Measurements from ENCODE around the gene SYNPO. TPM values are rescaled to one million over a fixed set of nuclear protein-coding genes. Genes with fewer than 3 reads are reported as not detected.

Gene SYNPO
- polyA plus RNA-seq, 3 donors, result 109 to 126 (median 111) TPM

DNA sequence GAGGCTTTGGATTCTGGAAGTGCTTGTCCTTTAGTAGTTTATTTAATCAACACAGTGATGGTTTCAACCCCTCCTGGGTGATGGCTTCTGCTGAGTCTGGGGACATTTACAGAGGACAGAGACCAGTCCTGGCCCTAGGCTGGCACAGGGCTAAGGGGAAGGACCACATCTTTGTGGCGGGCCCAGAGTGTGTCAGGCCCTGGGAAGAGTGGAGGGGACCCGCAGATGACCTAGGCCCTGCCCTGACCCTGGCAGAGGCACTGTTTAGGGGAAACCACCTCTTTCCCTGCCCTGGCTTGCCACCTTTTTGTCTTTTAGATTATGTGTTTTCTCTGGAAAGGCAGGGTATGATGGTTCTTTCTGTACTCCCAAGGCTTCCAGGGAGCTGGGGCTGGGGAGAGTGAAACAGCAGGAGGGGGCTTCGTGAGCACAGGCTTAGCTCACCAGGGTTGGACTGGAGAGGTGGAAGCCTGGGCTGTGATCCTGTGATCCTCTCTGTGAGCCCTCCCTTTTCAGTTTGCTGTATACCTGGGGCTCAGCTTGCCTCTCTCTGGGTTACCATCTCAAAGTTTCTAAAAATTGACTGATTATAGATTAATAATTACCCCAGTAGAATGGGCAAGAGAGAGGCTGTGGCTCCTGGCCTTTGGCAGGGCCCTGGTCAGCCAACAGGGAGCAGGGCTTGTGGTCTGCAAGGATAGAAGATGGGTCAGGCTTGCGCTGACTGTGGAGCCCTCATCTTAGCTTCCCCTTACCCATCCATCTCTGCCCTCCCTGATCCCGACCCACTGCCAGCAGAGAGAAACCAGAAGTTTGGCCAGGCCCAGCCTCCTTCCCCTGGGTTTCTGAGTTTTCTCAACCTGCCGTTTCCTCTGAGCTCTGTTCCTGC is 1.7 kb upstream of the SYNPO start:
- no peak for DNase-seq

DNA sequence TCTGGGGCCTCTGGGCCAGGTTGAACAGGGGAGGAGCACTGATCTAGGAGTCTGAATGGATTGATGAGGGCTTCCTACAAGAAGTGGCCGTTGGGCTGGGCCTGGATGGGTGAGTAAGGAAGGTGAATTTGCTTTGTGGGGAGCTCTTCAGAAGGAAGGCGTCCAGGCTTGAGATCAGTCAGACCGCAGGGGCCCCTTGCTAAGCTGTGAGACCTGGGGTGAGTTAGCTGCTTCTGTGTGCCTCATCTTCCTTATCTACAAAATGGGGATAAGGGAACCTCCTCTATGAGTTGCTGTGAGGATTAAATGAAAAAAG is 1.1 kb upstream of the SYNPO start:
- DNase-seq, result no peak

DNA sequence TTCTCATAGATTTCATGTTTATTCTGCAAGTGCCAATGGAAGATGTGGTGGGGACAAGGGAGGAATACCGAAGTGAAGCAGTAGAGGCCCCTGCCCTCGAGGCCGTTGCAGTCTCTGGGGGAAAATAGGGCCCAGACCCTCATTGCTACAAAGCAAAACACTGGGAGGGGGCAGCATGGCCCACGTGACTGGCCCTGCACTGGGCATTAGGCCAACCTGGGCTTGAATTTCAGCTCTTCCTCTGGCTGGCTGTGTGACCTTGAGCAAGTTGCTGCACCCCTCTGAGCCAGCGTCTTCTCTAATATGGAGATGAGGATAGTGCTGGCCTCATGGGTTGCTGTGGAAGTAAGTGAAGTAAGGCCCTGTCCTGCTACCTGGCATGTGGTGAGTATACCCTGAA is 709 bp upstream of the SYNPO start:
- no peak for DNase-seq

DNA sequence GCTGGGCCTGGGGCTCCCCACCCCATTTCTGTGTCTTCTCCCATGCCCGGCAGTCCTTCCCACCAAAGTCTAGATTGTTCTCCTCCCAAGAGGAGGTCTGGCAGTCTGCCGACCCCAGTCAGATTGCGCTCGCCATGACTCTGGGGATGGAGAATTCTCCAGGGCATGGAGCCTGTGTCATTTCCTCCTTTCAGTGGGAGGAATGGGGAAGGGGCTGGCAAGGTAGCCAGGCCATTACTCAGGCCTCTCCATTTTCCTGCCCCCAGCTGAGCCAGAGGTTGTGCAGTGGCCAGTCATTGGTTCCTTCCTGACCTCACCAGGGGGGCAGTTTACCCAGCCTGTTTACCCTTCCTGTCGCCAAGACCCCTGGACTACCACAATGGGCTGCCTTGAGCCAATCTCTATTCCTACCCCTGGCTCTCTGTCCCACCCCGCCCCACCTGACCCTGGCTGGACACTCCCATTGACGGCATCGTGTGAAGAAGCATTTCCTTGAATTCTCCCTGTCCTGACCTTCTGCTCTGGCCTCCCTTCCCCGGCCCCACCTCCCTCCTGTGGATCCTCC is 628 bp downstream of the SYNPO start:
- DNase-seq, result no peak

DNA sequence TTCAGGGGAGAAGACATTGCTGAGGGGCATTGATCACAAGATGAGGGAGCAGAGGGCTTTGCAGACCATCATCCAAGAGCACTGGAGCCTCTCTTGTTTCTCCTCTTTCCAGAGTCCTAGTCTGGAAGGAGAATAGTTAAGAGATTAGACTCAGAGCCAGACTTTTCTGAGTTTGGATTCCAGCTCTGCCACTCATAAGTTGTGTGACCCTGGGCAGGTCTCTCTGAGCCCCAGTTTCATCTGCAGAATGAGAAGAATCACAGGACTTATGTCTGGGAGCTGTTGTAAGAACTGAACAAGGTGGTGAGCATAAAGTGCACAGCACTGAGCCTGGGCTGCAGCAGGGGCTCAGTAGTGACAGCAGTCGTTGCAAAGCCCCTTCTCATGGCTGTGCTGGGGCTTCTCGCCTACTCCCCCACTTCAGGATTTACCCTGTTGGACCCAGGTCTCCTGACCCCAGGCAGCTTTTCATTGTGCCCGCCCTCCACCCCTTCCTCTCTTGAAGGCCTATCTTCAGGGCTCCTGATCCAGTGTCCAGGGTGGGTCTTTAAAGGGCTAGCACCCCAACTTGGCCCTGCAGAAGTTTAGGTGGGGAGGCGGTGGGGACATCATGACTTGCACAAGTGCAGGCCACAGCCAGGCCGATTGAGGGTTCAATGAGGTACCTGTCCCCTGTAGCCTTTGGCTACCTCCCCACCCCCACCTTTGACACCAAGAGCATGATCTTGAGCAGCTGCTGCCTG is 1.5 kb downstream of the SYNPO start:
- no peak for DNase-seq

DNA sequence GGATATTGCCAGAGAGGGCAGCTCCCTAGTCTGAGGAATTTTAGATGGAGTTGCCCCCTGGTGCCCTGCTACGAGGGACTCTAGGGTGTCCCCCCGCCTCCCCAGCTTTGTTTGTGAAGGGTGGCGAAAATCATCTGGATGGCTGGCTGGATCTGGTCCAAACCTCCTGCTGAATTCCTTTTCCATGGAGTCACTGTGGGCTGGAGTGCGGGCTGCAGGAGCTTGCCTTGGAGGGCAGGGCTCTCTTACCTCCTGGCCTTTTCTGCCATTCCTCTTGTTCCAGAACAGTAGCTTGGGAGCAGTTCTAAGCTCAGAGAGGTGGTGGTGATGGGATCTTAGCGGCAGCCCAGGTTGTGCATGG is 2.1 kb downstream of the SYNPO start:
- peak; percentile 81 for DNase-seq

DNA sequence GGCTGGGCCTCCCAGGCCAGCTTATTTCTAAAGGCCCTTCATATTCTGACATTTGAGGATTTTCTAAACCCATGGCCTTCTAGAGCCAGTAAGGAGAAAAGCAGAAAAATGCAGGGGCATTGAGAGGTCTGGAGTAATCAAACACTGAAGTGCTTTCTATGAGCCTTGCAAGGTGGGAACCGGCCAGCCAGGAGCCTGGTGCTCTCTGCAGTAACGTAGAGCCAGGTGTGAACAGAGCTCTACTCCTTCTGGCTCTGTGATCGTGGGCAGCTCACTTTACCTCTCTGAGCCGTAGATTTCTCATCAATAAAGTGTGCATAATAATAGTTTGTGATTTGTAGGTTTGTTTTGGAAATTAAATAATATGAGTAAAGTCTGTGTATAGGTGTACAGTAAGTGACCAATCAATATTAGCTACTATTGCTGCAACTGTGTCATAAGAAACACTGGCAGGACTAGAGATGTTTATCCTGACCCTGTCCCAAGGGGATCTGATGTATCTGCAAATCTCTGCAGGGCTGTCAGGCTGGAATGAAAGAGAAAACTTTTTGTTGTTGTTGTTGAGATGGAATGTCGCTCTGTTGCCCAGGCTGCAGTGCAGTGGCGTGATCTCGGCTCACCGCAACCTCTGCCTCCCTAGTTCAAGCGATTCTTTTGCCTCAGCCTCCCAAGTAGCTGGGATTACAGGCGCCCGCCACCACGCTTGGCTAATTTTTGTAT is 2.7 kb downstream of the SYNPO start:
- no peak for DNase-seq

DNA sequence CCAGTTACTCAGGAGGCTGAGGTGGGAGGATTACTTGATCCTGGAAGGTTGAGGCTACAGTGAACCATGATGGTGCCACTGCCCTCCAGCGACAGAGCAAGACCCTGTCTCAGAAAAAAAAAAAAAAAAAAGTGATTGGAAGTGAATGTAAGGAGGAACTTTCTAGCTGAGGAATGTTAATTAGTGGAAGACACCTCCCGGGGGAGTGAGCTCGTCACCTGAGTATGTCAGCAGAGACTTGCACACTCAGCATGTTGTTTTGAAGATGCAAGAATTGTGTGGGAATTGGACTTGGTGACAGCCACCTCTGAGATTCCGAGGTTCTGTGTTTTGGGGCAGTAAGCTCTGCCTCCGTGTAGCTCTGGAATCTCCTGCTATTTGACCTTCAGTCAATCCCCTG is 3.6 kb downstream of the SYNPO start:
- no peak for DNase-seq

DNA sequence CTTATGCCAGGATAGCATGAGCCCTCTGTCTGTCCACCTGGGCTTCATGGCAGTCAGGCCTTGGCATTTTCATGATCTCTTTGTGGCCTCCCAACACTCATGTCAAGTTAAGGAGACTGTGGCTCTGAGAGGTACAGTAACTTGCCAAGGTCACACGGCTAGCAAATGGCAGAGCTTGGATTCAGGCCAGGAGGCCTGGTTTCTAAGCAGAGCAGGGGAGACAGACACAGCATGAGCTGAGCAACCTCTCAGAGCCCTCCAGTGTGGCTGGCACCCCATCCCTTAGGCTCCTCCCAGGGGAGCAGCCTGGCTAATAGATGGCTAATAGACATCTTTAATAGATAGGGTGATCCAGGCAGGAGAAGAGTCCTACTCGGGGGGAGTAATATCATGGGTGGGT is 4.1 kb downstream of the SYNPO start:
- no peak for DNase-seq

DNA sequence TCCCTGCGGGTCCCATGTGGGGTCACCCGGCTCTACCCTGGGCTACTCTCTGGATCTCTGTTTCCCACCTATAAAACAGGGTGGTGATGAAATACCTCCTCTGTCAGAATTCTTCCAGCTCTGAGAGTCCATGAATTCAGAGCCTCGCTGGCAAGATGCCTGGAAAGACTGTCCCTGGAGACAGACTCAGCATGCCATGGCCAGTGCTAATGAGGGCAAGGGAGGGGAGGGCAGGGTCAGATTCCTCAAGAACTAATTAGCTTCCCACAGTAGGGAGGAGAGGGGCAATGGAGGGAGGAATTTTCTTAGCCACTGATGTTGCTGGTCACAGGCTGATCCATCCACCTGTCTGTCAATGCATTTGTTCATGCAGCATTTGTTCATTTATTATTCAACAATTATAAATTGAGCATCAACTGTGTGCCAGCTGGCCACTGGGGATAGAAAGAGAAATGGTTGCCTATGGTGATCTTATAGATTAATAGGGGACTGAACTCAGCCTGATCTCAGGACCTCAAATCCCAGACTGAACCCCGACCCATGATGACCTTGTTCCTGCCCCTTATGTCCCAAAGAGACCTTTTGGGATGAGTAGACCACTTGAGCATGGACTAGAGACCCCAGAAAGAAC is 4.7 kb downstream of the SYNPO start:
- peak; percentile 73 for DNase-seq

DNA sequence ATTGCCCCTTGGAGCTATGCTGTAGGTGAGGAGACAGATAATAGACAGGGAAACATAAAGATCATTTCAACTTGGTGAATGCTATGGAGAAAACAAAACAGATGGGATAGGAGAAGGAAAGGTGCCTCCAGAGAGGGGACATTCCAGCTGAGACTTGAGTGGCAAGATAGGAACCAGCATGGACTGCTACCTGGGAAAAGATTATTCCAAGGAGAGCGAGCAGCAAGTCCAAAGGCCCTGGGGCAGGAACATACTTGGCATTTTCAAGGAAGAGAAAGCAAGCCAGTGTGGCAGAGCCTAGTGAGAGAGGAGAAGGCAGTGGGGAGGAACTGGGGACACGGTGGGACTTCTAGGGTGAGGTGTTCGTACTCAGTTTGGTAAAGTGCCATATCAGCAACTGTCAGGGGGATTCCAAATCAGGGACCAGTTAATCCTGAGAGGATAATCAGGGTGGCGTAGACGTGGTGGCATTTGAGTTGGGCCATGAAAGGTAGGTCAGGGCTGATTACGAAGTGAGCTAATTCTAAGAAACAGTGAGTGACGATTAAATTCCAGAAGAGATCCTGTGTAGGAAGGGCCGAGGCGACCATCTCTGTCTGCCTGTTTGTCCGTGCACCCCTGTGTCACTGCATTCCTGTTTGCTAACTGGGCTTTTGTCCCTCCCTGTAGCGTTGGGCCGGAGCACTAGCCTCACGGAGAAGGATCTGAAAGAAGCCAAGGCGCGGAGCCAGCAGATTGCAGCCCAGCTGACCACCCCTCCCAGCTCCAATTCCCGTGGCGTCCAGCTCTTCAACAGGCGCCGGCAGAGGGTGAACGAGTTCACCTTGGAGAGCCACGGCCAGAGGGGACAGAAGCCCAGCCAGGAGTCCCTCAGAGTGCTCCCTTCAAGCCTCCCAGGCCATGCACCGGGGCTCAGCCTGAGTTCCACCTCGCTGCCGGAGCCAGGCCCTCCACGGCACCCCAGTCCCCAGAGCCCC is 7.1 kb downstream of the SYNPO start:
- no peak for DNase-seq

DNA sequence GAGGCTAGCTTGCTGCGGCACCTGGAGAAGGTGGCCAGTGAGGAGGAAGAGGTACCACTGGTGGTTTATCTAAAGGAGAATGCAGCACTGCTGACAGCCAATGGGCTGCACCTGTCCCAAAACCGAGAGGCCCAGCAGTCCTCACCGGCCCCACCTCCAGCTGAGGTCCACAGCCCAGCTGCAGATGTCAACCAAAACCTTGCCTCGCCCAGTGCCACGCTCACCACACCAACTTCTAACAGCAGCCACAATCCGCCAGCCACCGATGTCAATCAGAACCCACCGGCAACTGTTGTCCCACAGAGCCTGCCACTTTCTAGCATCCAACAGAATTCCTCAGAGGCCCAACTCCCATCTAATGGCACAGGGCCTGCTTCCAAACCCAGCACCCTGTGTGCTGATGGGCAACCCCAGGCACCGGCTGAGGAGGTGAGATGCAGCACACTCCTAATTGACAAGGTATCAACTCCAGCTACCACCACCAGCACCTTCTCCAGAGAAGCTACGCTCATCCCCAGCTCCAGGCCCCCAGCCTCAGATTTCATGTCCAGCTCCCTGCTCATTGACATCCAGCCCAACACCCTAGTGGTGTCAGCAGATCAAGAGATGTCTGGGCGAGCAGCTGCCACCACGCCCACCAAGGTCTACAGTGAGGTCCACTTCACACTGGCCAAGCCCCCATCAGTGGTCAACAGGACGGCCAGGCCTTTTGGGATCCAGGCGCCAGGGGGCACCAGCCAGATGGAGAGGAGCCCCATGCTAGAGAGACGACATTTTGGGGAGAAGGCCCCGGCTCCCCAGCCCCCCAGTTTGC is 8.0 kb downstream of the SYNPO start:
- DNase-seq, result no peak

DNA sequence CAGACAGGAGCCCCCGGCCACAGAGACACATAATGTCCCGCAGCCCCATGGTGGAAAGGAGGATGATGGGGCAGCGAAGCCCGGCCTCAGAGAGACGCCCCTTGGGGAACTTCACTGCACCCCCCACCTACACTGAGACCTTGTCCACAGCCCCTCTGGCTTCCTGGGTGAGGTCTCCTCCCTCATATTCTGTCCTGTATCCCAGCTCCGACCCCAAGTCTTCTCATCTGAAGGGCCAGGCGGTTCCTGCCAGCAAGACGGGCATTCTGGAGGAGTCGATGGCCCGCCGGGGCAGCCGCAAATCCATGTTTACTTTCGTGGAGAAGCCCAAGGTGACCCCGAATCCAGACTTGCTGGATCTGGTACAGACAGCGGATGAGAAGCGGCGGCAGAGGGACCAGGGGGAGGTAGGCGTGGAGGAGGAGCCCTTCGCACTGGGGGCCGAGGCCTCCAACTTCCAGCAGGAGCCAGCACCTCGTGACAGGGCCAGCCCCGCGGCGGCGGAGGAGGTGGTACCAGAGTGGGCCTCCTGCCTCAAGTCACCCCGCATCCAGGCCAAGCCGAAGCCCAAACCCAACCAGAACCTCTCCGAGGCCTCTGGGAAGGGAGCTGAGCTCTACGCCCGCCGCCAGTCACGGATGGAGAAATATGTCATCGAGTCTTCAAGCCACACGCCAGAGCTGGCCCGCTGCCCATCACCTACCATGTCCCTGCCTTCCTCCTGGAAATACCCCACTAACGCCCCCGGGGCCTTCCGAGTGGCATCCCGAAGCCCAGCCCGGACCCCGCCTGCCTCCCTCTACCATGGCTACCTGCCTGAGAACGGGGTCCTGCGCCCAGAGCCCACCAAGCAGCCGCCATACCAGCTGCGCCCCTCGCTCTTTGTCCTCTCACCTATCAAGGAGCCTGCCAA is 8.9 kb downstream of the SYNPO start:
- DNase-seq, result no peak

DNA sequence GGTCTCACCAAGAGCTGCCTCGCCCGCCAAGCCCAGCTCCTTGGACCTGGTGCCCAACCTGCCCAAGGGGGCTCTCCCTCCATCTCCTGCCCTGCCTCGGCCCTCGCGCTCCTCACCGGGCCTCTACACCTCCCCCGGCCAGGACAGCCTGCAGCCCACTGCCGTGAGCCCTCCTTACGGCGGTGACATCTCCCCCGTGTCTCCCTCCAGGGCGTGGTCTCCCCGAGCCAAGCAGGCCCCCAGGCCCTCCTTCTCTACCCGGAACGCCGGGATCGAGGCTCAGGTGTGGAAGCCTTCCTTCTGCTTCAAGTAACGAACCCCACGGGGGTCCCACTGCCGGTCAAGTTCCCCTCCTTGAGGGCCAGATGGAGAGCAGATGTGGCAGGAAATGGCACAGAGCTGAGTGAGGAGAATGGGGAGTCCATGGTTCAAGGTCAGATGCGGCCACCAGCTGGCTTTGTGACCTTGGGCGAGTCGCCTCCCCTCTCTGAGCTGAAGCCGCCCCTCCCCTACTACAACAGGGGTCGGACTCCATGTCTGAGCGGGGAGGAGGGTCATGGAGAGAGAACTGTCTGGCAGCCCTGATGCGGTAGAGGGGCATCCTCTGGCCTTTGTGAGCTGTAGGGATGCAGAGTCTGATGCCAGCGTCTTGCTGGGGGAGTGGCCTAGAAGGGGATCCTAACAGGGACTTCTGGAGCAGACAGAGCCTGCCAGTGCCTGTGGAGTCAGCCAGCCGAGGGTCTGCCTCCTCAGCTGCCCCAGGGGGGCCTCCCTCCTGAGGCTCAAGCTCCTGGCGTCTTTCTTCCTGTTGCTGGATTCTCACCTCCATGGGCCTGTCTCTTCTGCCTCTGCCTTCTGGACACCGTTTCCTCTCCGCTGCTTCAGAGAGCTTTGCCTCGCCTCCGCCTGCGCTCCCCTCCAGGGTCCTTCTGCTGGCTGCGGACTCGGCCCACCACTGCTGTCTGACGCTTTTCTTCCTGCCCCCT is 9.9 kb downstream of the SYNPO start:
- no peak for DNase-seq

DNA sequence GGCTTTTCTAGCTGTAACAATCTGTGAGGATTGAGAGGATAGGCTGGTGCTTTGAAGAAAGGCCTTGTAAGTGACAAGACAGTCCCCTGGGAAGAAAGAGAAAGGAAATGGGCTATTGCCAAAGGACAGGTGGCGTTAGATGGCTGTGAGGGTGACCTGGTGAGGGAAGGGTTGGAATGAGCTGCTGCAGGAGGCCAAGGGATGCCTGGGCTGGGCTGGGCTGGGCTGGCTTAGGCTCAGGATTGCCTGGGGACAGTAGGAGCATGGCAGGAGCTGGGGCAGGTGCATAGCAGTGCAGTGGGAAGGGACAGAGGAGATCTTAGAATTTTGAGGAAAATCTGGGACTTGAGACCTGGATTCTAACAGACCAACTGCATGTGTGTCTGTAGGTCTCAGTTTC is 10.9 kb downstream of the SYNPO start:
- no peak for DNase-seq

DNA sequence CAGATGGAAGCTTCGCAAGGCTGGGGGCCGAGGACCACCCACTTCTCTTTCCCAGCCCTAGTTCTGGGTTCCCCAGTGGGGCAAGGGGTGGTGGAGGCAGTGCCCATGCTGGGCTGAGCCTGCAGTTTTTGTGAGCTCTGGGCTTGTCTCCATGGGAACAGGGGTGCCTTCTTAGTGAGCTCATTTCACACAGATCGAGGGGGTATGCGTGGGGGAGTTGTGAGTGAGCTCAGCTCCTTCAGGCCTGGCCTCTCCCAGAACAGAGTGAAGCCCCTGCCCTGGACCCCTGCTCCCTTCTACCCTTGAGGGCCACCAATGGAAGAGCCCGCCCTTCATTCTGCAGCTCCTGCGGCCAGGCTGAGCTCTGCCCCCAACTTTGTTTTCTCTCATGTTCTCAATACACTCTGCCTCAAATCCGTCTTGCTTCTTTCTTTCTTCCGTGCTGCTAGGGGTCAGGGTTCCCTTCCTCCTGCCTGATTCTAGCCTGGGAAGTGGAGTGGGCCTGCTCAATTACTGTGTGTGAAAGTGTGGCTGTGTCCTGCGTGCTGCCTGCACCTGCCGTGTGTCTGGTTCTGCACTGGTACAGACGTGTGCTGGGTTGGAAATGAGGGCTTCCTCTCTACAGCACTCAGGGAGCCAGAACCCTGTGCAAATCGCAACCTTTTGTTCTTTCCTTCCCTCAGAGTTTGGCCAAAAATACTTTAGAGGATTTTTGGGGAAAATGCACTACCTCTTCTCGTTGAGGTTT is 11.6 kb downstream of the SYNPO start:
- no peak for DNase-seq
